Suprapubic skin (tissue), 3 donors: Measurements from ENCODE around the gene TNFRSF14.

Source experiments
- CTCF ChIP-seq, 2 donors: fragments of 200-600 bp in 1 of 2; fragments of 450-650 bp in 1 of 2; sonication (generic) in 1 of 2; IDR thresholded peaks; one replicate each; pipeline ENCODE4 v1.5.1; 2016 to 2019; ENCODE audit warnings: antibody characterized with exemption in 2 of 2, mild to moderate bottlenecking in 1 of 2, moderate library complexity in 1 of 2
- POLR2A ChIP-seq, 2 donors: fragments of 450-650 bp; IDR thresholded peaks; one replicate each; pipeline ENCODE4 v1.6.1; 2017; ENCODE audit warnings: antibody characterized with exemption in 2 of 2, mild to moderate bottlenecking in 2 of 2, moderate library complexity in 2 of 2

DNA sequence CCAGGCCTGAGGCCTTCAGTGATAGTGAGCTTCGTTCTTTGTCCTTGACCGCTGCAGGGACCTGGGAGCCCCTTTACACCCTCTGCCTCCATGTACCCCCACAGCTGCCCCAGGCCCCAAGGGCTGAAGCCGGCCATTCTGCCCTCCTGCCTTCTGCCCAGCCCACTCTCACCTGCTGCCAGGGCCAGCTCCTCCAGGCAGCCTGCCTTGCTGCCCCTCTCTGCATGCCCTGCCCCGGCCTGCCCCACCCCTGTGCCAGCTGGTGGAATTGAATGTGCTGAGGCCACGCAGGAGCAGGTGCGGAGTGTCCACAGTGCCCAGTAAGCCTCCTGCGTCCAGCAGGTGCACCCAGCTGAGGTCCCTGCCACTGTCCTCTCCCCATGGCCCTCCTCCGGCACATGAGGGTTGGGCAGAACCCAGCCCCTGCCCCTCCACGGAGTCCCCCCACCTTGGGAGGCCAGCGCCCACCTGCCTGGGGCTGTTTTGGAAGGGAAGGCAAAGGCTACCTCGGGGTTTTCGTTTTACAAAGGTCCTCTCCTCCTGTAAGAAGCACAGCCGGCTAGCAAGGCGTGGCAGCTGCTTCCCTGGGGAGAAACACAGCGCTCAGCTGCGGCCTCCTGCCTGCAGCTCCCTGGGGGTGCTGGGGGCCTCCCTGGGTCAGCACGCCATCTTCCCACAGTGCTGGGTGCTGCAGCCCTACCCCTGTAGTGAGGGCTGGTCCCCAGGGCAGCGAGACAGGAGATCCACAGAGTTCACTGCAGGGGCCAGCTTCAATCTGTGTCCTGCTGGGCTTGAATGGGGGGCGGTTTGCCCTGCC is 55.7 kb downstream of the TNFRSF14 start:
- no peak for TF ChIP-seq CTCF (IDR thresholded peaks at IDR 0.05)
- no peak for TF ChIP-seq POLR2A (IDR thresholded peaks at IDR 0.05)
